ENCODE results near the gene ZNF583.

ZNF583 gene

GRCh38 chr19:56403764-56404704, at the start of gene ZNF583:
Gene ZNF583, plus strand, starts transcription at chr19:56404332. Its CDS starts 2,783 bp downstream, at chr19:56407115.
- DNase-seq, result peak; percentile 82

- DNase-seq, result no peak
Measured at GRCh38 chr19:56355517-56355916, 48.6 kb upstream of the ZNF583 start.

- no peak for DNase-seq
Measured at GRCh38 chr19:56356944-56357343, 47.2 kb upstream of the ZNF583 start.

- DNase-seq, result no peak
Measured at GRCh38 chr19:56360841-56361240, 43.3 kb upstream of the ZNF583 start.

GRCh38 chr19:56367829-56368711, 36.1 kb upstream of the ZNF583 start:
- DNase-seq, result peak; percentile 92

- no peak for DNase-seq
Measured at GRCh38 chr19:56369886-56370676, 34.1 kb upstream of the ZNF583 start.

- DNase-seq, result no peak
Measured at GRCh38 chr19:56372281-56372680, 31.9 kb upstream of the ZNF583 start.

GRCh38 chr19:56377105-56377924, 26.8 kb upstream of the ZNF583 start:
- DNase-seq, result no peak

GRCh38 chr19:56383826-56384605, 20.1 kb upstream of the ZNF583 start:
- DNase-seq, result no peak

GRCh38 chr19:56393119-56394012, 10.8 kb upstream of the ZNF583 start, which contains the start of gene ZNF582:
Gene ZNF582, minus strand, starts transcription at chr19:56393534. Its CDS starts 1,782 bp downstream, at chr19:56391752.
- peak; percentile 68 for DNase-seq

- no peak for DNase-seq
Measured at GRCh38 chr19:56398809-56399208, 5.3 kb upstream of the ZNF583 start.

- DNase-seq, result no peak
Measured at GRCh38 chr19:56400485-56400884, 3.6 kb upstream of the ZNF583 start.

- DNase-seq, result no peak
Measured at GRCh38 chr19:56403261-56403660, 871 bp upstream of the ZNF583 start.

- no peak for DNase-seq
Measured at GRCh38 chr19:56404705-56405056, 549 bp downstream of the ZNF583 start.

- no peak for DNase-seq
Measured at GRCh38 chr19:56405062-56405461, 930 bp downstream of the ZNF583 start.

- no peak for DNase-seq
Measured at GRCh38 chr19:56423276-56423984, 19.3 kb downstream of the ZNF583 start.

GRCh38 chr19:56423985-56424353, 19.8 kb downstream of the ZNF583 start:
- no peak for DNase-seq

- no peak for DNase-seq
Measured at GRCh38 chr19:56441206-56441792, 37.2 kb downstream of the ZNF583 start.

GRCh38 chr19:56474308-56474707, 70.2 kb downstream of the ZNF583 start:
- DNase-seq, result no peak

All from NCI-H1436 treated with DMSO at 0.1 percent for 48 hours (cell line).